GM18909 (cell line): Measurements from ENCODE around the gene PDCD1.
"Not testable (repeated sequence)": the region's sequence is repeated elsewhere in the genome, so short reads cannot be mapped to it uniquely, and the experiment has no call there.

Experiments
- ATAC-seq: cut with Tn5 transposase; IDR thresholded peaks from one replicate; pipeline ENCODE4 v1.9.1; 2021; ENCODE audit warnings: mild to moderate bottlenecking; ENCODE audit not compliant: unreplicated experiment, poor library complexity

PDCD1 gene

DNA sequence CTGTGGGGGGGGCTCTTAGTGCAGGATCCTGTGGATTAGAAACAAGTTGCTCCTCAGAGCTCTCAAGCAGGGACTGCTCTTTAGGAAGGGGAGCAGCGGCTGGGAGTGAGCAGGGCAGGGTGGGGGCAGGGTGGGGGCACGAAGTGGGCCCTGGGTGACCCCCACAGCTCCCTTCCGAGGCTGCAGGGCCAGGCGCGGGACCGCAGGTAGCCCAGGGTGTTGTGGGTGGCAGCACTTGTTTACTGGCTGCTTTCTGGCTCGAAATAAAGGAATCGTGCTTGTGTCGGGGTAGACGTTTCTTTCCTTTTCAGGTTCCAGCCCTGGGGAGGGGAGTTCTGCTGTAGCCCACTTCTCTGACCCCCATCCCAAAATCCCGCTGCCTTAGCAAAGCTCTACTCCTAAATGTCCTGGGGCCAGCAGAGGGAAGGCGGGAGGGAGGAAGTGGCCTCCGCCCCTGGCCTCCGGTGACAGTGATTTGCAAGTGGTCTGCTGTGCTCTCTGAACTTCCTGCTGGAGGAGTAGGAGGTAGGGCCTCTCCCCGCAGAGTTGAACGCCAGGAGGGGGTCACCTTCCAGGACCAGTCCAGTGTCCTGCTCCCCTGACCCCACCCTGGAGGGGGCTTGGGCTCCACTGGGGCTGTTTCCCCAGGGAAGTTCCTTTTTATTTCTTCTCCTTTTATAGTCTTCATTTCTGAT is 41.4 kb downstream of the PDCD1 start:
- no peak for ATAC-seq

DNA sequence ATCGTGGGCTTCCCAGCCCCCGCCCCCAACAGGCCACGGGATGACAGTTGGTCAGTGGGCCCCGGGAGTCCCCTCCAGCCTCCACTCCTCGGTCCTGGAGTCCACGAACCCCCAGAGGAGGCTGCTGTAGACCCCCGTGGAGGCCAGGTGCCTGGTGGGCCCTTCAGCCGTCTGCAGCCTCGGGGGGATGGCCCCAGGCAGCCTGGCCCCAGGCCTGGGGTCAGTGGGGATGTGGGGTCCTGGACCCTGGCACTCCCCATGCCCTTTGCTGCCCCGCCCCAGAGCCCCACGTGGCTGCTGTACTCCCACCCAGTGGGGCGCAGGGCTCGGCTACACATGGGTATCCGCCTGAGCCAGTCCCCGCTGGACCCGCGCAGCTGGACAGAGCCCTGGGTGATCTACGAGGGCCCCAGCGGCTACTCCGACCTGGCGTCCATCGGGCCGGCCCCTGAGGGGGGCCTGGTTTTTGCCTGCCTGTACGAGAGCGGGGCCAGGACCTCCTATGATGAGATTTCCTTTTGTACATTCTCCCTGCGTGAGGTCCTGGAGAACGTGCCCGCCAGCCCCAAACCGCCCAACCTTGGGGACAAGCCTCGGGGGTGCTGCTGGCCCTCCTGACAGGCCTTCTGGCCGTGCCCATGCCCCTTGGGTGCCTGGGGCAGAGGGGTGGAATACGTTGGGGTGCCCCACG is 42.1 kb downstream of the PDCD1 start:
- ATAC-seq = no peak

GRCh38 chr2:241815477-241816430 is 42.9 kb downstream of the PDCD1 start:
- no peak for ATAC-seq

- ATAC-seq = no peak
Observed at GRCh38 chr2:241814643-241815476, 43.8 kb downstream of the PDCD1 start.

DNA sequence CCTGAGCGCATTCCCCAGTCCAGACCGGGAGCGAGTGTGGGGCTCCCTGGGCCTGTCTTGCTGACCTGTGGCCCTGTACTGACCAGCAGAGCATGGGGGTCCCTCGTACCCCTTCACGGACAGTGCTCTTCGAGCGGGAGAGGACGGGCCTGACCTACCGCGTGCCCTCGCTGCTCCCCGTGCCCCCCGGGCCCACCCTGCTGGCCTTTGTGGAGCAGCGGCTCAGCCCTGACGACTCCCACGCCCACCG is 44.4 kb downstream of the PDCD1 start:
- ATAC-seq = no peak

DNA sequence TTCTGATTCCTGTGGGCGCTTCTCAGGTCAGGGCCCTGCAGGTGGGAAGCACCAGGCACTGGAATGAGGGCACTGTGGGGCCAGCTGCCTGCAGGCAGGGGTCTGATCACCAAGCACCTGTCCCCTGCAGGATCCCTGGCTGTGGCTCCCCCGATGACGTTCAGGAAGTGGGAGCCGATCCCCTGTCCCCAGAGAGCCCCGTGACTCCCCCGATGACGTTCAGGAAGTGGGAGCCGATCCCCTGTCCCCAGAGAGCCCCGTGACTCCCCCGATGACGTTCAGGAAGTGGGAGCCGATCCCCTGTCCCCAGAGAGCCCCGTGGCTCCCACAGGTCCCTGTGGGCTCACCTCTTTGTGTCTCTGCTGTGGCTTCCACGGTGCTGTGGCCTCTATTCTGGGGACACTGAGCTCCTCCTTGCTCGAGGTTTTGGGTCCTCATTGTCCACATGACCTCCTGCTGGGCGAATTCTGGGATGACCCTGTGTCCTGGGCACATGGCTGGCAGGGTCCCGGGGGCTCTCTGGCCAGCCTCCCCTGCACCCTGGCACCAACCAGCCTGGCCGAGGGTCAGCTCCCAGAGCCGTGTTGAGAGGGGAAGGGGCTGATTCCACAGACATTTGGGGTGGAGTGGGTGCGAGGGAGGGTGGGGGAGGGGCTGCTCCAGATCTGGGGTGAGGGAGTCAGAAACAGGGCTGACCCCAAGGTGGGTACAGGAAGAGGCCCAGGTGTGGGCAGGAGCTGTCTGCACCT is 44.9 kb downstream of the PDCD1 start:
- no peak for ATAC-seq

DNA sequence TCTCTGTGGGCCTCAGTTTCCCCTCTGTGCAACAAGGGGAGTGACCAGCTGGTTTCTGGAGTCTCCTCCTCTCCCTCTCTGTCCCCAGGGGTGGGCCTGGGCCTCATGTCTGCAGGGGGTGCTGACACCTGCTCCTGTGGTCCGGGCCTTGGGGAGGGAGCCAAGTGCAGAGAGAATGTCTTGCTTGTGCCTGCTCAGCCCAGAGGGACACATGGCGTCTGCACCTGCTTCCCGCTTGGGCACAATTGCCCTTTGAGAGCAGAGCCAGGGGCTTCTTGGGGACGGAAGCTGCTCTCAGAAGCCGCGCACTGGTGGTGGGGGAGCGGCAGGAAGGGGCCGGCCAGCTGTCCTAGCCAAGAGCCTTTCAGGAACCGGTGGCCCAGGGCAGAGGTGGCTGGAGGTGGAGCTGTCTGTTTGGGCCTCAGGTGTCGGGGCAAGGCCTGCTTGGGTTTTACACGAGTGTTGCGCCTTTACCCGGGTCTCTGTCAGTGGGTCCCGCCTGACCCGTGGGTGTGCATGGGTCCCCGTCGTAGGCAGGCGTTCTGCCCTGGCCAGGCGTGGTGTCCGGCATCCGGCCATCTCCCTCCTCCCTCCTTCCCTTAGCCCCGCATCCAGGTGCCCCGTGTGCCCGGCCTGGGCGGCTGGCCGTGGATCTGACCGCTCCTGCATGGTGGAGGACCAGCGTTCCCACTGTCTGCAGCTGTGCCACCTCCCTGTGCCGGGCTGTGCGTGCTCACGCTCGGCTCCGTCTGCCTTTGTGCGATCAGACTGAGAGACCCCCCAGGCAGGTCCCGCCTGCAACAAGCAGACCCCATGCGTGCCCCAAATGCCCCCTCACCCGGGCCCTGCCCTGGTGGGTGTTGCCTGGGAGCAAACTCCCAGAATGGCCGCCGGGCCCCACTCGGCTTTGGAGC is 45.7 kb downstream of the PDCD1 start:
- no peak for ATAC-seq

DNA sequence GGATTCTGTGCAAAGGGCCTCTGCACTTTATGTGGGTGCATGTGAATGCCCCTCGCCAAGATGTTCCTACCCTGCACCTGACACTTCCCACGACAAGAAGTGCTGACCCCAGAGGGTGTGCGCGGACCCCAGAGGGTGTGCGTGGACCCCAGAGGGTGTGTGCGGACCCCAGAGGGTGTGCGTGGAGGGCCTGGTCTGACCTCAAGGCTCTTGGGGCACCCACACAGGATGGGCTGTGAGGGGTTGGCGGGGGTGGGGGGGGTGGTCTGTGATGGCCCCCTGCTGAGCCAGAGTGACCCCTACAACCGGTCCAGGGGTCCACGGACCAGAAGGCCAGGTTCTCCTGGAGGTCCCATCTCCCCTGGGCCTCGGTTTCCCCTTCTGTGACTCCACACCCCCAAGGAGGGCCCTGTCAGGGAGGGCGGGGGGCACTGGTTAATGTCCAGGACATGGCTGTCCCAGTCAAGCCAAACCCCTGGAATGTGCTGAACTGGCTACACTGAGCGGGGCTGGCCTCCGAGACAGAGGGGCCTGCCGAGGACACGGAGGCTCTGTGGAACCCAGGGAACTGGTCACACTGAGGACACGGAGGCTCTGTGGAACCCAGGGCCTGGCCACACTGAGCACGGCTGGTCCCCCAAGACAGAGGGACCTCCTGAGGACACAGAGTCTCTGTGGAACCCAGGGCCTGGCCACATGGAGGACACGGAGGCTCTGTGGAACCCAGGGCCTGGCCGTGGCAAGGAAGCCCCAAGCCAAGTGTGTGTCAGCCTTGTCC is 46.6 kb downstream of the PDCD1 start:
- no peak for ATAC-seq

- no peak for ATAC-seq
Observed at GRCh38 chr2:241811201-241811951, 47.3 kb downstream of the PDCD1 start.

DNA sequence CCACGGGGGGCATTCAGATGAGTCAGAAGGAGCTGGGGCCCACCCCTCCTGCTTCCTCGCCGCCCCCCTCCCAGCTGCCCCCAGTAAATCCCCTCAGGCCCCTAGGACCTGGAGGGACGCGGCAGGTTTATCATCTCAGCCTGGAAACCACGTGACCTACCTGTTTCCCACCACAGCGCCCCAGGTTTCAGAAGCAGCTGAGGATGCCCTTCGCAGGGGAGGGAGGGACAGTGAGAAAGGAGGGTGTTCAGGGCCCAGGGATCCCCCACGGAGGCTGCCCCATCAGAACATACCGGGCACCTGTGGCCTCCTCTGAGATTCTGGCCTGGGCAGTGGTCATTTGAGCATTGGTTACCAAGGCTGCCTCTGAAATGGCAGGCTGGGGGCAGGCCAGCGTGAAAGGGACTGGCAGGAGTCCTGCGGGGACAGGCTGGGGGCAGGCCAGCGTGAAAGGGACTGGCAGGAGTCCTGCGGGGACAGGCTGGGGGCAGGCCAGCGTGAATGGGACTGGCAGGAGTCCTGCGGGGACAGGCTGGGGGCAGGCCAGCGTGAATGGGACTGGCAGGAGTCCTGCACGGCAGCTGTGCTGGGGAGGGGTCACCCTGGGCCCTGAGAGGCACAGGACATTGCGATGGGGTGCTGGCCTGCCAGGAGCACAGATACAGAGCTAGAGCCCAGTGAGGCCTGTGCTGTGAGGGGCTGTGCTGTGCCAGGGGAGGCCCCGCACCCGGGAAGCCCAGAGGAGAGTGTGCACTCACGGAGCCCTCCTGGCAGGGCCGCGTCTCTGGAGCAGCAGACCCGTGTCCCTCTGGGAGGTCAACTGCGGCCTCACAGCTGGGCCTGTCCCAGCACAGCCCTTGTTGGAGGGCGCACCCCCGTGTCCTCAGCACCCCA is 48.1 kb downstream of the PDCD1 start:
- no peak for ATAC-seq

DNA sequence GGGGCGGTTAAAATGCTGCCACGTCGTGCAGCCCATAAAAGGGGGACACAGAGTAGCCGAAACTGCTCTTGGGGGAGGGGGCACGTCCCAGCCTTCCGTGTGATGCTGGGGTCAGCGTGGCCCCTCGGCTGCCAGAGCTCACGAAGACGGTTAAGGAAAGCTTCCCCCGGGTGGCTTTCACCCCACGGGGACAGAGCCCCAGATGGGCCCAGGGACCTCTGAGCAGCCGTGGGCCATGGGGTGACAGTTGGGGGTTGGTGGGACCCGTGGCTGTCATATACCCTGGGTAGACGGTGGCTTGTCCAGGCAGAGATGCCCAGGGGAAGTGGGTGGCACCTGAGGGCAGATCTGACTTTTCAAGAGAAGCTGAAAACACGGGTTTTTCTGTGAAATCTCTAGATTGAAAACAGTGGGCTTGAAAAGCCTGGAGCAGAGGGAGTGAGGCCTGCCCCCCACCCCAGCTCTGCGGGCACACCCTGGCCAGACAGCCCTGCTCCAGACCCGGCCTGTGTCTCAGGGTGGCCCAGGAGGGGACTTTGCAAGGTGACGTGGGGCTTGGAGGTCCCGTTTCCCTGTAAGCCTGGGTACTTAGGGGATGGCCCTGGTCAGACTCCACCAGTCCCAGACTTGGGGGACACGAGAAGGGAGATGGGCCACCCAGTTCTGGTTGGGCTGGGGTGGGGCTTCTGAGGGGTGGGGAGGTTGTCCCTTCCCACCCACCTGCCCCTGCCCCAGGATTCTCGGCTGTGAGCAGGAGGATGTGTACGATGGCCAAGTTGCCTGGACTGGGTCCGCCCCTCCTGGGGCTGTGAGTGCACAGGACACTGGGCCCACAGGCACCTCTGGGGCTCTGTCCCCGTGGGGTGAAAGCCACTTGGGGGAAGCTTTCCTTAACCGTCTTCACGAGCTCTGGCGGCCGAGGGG is 49.0 kb downstream of the PDCD1 start:
- ATAC-seq = no peak

GRCh38 chr2:241808721-241809382 is 49.8 kb downstream of the PDCD1 start, which contains the start of gene NEU4:
Gene NEU4, plus strand, starts transcription at chr2:241809193. Its CDS starts 5,292 bp downstream, at chr2:241814485.
- ATAC-seq = no peak

GRCh38 chr2:241808051-241808720 is 50.5 kb downstream of the PDCD1 start:
- ATAC-seq = no peak

DNA sequence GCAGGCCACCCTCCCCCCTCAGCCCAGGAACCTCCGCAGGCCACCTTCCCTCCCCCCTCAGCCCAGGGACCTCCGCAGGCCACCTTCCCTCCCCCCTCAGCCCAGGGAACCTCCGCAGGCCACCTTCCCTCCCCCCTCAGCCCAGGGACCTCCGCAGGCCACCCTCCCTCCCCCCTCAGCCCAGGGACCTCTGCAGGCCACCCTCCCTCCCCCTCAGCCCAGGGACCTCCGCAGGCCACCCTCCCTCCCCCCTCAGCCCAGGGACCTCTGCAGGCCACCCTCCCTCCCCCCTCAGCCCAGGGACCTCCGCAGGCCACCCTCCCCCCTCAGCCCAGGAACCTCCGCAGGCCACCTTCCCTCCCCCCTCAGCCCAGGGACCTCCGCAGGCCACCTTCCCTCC is 52.5 kb downstream of the PDCD1 start:
- ATAC-seq = not testable (repeated sequence)
